ENCODE results near the gene NTSR2.

DNA sequence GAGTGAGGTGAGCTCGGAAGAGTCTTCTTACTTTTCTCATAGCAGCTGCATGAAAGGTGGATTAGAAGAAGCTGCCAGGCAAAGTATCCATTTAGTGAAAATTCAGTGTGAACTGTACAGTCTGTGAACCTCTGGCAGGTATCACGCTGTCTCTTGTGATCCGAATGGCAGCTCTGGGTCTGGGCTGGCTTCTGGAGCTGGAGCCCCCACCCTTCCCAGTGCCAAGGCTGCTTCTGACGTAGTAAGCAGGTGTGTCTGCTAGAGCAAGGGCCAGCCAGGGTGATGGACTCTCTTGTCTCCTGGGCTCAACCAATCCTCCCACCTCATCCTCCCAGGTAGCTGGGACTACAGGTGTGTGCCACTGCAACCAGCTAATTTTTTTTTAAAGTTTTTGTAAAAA, 14.0 kb upstream of the NTSR2 start:
- TF ChIP-seq, protein P1, sequence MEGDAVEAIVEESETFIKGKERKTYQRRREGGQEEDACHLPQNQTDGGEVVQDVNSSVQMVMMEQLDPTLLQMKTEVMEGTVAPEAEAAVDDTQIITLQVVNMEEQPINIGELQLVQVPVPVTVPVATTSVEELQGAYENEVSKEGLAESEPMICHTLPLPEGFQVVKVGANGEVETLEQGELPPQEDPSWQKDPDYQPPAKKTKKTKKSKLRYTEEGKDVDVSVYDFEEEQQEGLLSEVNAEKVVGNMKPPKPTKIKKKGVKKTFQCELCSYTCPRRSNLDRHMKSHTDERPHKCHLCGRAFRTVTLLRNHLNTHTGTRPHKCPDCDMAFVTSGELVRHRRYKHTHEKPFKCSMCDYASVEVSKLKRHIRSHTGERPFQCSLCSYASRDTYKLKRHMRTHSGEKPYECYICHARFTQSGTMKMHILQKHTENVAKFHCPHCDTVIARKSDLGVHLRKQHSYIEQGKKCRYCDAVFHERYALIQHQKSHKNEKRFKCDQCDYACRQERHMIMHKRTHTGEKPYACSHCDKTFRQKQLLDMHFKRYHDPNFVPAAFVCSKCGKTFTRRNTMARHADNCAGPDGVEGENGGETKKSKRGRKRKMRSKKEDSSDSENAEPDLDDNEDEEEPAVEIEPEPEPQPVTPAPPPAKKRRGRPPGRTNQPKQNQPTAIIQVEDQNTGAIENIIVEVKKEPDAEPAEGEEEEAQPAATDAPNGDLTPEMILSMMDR (IDR thresholded peaks at IDR 0.05; ENCODE audit: control extremely low read depth in 1 of 3, insufficient read depth in 1 of 3, low read depth in 1 of 3, low read length in 3 of 3) = no peak
- no peak for TF ChIP-seq KDM5A (IDR thresholded peaks at IDR 0.05; ENCODE audit: low read length)
- no peak for TF ChIP-seq RXRA (IDR thresholded peaks at IDR 0.05; ENCODE audit: insufficient read depth, low read depth, low read length)
- TF ChIP-seq SAP30 (IDR thresholded peaks at IDR 0.05; ENCODE audit: insufficient read depth, insufficient replicate concordance, low read length) = no peak
- TF ChIP-seq CHD2 (IDR thresholded peaks at IDR 0.05; ENCODE audit: low read length) = no peak
